GM19240 (cell line): ENCODE measurements around the gene ULK4.
A peak's percentile ranks its signal among the peaks of the same experiment; 100 is the strongest.
"Not testable (repeated sequence)": the region's sequence is repeated elsewhere in the genome, so short reads cannot be mapped to it uniquely, and the experiment has no call there.

ENCODE experiments used
- DNase-seq: peaks from one replicate; pipeline ENCODE4 v3.0.0; 2011; ENCODE audit warnings: low spot score; ENCODE audit not compliant: insufficient read length

Gene ULK4

DNA sequence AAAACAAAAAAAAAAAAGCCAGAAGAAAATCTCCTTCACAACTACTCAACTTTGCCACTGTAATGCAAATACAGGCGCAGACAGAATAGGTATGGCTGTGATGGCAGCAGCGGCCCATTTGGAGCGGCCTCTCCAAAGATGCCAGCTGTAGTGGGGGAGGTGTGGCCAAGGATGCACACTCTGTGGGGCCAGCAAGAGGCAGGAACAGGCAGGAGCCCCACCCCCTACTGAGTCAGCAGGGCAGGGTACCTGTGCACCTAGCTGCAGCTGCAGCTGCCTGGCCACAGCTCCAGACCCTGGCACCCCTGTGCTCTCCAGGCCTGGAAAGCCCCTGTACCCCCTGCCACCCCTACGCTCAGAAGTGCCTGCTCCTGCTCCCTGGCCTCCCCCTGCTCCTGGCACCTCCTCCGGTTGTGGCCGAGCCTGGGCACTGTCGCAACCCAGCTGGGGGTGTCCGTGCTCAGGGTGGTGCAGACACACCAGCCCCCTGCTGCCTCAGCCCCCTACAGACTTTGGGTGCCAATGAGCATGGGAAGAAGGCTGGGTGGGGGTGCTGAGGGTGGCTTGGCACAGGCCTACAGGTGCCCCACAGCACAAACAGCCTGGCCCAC, 312.7 kb downstream of the ULK4 start:
- DNase-seq = no peak

GRCh38 chr3:41647730-41648129, 314.2 kb downstream of the ULK4 start:
- DNase-seq = not testable (repeated sequence)

DNA sequence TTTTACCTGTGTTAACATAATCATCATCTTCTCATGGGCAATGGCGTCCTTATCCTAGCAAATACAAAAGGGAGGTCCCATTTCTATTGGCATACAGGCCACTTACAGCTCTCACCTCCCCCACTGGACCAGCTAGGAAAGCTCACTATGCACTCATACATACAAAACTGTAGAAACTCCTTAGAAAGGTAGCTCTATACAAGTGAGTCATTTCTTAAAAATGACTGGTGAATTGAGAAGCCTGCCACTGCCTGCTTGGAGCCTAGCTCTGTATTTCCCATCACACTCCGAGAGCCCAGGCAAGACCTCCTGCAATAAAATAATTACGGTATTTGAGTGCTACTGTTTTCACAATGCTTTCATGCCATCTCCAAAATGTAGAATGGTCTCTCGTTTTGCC, 321.8 kb downstream of the ULK4 start:
- DNase-seq = no peak

DNA sequence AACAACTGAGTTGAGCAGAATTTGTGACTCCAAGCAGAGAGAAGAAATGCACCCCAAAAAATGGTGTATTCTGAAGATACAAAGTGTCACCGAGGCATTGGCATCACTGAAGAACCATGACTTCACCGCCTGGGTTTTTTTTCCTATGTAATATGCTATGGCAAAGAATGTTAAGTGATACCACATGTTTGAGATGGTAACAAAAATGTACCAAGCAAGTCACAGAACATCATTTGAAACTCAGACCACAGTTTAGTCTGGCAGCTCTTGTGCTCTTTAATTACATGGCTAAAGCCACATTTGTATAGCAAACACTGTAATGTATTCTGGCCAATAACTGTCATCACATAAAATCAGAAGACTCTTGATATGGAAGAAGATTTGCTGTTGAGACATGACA, 323.5 kb downstream of the ULK4 start:
- DNase-seq = no peak

GRCh38 chr3:41632700-41633099, 329.2 kb downstream of the ULK4 start:
- no peak for DNase-seq

DNA sequence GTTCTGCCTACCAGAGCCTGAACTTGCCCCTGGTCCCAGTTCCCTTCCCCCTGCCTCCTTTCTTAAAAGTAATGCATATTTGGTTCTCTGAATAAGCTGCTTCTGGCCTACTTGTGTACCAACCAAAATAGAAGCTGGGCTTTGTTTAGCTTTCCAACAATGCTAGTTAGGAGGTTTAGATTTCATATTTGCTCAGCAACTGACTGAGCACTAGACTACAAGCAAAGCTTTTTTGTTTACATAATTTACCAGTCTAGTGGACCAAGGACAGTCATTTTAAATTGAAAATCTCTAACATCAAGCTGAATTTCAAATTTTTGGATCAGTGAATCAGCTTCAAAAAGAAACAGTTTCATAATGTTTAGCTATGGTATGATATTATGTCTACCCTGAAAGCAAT, 331.2 kb downstream of the ULK4 start:
- no peak for DNase-seq

DNA sequence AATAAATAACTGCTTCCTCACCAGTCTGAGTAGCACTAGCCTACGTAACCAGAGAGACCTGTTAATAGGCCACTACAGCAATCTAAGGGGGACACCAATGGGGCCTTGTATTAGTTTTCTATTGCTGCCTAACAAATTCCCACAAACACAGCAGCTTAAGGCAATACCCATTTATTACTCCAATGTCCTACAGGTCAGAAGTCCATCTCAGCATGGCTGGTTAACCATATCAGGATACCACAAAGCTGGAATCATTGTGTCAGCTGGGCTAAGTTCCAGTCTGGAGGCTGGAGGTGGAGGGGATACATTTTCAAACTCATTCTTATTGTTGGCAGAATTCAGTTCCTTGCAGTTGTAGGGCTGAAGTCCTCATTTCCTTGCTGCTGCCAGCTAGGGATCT, 331.9 kb downstream of the ULK4 start:
- no peak for DNase-seq

DNA sequence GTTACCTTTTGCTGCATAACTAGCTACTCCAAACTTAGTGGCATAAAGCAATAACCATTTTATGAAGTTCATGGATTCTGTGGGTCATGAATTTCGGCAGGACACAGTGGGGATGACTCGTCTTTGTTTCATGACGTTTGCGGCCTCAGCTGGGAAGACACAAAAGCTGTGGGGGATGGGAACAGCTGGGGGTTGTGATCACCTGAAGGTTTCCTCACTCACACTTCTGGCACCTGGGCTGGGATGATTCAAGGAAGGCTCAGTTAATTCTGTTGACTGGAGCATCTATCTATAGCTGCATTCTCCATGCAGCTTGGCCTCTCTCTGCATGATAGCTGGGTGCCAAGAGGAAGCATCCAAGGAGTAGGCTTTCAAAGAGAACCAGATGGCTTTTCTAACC, 332.8 kb downstream of the ULK4 start:
- no peak for DNase-seq

GRCh38 chr3:41627477-41628087, 334.3 kb downstream of the ULK4 start:
- DNase-seq = no peak

DNA sequence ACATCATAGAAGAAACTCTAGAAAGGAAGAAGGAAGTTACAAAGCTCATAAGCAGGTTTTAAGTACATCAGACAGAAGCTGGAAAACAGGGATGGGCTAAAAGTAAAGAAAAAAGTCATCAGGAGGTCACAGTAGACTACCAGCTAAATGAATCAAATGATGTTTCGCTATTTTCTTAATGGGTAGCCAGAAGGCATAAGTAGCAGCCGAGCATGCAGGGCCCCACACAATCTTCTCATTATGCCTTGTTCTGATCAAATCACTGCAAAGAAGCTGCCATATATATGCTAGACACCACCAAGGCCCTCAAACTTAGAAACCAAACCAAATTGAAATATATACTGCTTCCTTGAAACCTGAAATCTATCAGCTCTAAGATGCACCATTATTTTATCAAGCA, 349.1 kb downstream of the ULK4 start:
- DNase-seq = no peak

DNA sequence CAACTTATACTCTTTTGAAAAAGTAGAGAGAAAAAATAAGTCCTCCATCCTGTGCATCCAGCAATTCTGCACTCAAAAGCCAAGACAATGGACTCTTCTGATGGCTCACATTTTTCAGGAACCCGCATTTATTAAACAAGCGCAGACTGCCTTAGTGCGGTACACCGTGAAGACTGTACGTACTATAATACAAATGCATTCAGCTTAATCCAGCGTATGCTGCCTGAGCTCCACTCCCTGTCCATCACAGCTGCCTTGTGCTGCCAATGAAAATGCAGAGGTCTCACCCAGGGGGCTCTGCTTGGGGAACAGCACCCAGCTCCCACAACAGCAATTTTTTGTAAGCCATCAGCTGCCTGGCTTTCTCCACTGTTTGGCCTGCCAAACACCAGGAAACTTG, 350.9 kb downstream of the ULK4 start:
- no peak for DNase-seq

- DNase-seq = no peak
Observed at GRCh38 chr3:41608347-41608746, 353.6 kb downstream of the ULK4 start.

GRCh38 chr3:41603807-41604206, 358.1 kb downstream of the ULK4 start:
- DNase-seq = no peak

- no peak for DNase-seq
Observed at GRCh38 chr3:41602121-41602520, 359.8 kb downstream of the ULK4 start.

- no peak for DNase-seq
Observed at GRCh38 chr3:41601404-41601987, 360.4 kb downstream of the ULK4 start.

DNA sequence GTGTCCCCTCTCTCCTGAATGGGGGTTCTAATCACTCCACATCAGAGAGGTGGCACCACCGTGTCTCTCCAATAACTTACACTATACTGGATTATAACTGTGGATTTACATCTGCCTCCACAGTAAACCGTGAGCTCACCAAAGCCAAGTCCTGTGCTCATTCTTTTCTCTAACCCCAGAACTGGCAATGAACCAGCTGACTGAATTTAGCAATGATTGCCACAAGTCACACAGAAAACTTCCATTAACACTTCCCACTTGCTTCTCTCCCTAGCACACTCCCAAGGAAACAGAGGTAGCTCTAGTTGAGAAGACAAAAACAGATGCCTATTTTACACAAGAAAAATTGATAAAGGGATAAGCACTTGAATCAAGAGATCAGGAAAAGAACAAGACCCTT, 361.3 kb downstream of the ULK4 start:
- DNase-seq = no peak

DNA sequence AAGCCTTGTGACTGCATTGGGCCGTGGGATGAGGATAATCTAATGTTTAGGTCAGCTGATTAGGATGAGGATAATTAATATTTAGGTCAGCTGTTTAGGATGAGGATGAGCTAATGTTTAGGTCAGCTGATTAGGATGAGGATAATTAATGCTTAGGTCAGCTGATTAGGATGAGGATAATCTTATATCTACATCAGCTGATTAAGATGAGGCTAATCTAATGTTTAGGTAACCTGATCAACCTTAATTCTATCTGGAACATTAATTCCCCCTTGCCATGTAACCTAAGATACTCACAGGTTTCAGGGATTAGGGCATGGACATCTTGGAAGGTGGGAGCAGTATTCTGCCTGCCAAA, 362.8 kb downstream of the ULK4 start:
- no peak for DNase-seq

DNA sequence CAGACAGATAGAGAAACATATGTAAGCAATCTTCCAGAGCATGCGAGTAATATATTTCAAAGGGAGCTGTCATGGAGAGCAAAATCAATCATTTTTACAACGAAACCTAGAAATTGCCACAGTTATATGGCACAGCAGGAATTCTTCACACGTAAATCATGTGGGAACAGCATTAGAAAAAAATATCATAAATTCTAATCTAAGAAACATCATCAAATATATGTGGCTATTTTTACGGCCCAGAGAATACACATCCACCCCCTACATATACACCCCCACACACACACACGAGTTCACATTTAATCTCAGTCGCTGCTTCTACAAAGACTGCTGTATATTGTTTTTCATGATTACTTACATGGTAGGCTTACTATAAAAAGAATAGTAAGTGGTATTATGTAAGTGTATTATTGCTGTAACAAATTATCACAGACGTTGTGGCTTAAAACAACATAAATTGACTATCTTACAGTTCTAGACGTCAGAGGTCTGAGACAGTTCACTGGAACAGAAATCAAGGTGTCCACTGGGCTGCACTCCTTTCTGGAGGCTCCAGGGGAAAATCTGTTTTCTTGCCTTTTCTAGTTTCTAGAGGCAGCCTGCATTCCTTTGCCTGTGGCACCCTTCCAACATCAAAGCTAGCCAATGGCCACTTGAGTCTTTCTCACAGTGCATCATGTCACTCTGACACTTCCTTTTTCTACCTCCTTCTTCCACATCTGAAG, 363.3 kb downstream of the ULK4 start:
- DNase-seq = no peak

DNA sequence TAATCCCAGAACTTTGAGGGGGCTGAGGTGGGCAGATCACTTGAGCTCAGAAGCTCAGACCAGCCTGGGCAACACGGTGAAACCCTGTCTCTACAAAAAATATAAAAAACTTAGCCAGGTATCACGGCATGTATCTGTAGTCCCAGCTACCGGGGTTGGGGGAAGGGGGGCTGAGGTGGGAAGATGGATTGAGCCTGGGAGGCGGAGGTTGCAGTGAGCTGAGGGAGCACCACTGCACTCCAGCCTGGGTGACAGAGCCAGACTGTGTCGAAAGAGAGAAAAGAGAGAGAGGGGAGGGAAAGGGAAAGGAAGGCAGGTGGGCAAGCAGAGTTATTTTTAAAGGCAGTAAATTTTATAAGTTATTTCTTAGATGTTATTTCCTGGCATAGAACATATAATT, 368.1 kb downstream of the ULK4 start:
- DNase-seq = no peak

DNA sequence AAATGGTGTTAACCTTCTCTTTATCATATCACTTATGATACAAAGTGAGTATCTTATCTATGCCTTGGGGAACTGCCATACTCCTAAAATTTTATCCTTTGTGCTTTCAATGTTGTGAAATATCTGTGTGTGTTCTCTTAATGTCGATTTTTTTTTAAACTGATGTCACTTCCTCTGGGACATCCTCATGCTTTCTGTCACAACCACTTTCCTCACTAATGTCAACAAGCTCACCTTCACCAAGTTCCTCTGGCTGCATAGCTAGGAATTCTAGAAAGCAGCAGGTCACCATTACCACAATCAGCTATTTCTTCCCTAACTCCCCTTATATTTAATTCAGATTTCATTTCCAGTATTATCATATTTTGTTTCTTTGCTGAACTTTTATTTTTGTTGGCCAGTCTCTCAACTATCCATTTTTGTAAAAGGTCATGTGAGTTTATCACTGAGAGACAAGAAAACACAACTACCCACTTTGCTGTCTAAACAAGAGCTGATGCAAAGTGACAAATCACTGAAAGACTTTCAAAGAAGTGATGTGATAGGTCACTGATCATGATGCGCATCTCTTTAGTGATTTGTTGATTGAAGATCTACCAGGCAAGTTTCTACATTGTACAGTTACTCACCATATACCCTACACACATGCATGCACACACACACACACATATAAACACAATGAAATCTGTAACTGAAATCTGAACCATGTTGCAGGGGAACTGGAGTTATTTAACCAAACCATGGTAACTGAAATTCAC, 369.0 kb downstream of the ULK4 start:
- no peak for DNase-seq

GRCh38 chr3:41583014-41583413, 378.9 kb downstream of the ULK4 start:
- no peak for DNase-seq

DNA sequence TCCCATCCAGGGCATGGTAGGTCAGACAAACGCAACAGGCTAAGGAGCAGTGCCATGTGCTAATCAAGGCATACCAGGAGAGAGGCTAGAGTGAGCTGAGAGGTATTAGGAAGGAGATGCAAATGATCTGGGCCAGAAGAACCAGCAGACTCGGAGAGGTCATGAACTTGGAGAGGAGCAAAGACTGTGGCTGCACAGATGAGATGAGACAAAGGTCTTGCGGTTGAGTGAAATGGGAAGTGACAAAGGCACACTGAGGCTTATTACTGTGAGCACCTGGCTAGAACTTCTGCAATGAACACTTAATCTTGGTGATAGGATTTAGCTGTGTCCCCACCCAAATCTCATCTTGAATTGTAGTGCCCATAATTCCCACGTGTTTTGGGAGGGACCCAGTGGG, 380.2 kb downstream of the ULK4 start:
- peak; percentile 63 for DNase-seq
